Measurements from ENCODE around the gene HOXB3.

HOXB3 gene

DNA sequence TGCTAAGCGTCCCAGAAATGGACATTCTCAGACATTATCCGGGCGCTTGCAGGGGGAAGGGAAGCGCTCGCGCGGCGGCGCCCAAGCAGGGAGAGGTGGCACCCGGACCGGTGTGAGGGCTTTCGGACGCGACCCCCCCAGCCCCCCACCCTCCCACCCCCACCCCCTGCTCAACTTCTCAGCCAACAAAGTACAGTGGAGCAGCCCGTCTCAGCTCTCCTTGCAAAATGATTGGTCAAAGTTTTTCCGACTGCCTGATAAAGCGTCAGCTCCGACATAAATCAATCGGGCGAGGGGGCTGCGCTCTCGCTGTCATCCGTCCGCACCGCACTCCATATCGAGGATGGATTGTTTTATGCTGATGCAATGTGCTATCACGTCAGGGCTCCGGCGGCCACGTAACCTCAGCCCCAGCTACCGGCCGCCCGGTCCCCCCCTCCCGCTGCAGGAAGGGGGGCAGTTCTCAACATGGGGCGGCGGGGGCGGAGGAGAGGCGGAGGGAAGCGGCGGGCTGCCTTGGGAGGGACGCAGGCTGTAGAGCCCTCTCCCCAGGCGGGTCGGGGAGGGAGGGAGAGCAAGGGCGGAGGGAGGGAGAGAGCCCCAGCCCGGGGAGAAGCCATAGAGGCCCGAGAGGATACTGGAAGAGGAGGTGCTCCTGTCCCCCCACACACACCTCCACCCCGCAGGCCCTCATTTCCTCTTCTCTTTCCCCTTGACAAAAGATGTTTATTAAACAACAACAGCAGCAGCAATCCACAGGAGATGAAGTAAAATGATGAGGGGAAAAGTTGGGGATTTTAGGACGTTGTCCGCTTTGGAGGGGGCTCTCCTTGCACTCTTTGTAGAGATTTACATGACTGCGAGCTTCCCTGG, 36.4 kb upstream of the HOXB3 start, which contains the start of gene HOXB9:
Gene HOXB9 (minus strand): TSS at position 114 of the 873 bp plus-strand sequence. CDS start 89 bp downstream, at position 25.
- Histone ChIP-seq H3K4me3 (ENCODE audit: low read depth, low read length) (peak within 1 kb of the TSS; percentile 78), H3K9me3 (ENCODE audit: control insufficient read depth, insufficient read depth, low read depth, low read length) (no peaks in the 10 kb centered on the region), H3K27ac (ENCODE audit: extremely low read depth, low read depth, low read length) (peak within 1 kb of the TSS; percentile 100), H3K4me1 (ENCODE audit: control insufficient read depth, insufficient read depth, low read length) (peaks cover 13% of the 10 kb centered on the region), H3K36me3 (ENCODE audit: control insufficient read depth in 2 of 2, insufficient read depth in 1 of 2, low read length in 2 of 2) (peaks cover 0 to 37% of the 10 kb centered on the region in 2 experiments; a peak in 1 of 3 replicates)
- CTCF ChIA-PET = interaction anchor here (0.5 to 5.0 kb wide), 11 partner anchors 10 to 412 kb away, joined by 3 to 37 read pairs (median 4); no protein-coding TSS in a partner anchor
- POLR2A ChIA-PET = interaction anchor here (0.6 to 4.5 kb wide), 14 partner anchors 10 to 578 kb away, joined by 3 to 38 read pairs (median 5); partner anchors contain the start of genes NFE2L1 and SNX11
- TF ChIP-seq, protein P1, sequence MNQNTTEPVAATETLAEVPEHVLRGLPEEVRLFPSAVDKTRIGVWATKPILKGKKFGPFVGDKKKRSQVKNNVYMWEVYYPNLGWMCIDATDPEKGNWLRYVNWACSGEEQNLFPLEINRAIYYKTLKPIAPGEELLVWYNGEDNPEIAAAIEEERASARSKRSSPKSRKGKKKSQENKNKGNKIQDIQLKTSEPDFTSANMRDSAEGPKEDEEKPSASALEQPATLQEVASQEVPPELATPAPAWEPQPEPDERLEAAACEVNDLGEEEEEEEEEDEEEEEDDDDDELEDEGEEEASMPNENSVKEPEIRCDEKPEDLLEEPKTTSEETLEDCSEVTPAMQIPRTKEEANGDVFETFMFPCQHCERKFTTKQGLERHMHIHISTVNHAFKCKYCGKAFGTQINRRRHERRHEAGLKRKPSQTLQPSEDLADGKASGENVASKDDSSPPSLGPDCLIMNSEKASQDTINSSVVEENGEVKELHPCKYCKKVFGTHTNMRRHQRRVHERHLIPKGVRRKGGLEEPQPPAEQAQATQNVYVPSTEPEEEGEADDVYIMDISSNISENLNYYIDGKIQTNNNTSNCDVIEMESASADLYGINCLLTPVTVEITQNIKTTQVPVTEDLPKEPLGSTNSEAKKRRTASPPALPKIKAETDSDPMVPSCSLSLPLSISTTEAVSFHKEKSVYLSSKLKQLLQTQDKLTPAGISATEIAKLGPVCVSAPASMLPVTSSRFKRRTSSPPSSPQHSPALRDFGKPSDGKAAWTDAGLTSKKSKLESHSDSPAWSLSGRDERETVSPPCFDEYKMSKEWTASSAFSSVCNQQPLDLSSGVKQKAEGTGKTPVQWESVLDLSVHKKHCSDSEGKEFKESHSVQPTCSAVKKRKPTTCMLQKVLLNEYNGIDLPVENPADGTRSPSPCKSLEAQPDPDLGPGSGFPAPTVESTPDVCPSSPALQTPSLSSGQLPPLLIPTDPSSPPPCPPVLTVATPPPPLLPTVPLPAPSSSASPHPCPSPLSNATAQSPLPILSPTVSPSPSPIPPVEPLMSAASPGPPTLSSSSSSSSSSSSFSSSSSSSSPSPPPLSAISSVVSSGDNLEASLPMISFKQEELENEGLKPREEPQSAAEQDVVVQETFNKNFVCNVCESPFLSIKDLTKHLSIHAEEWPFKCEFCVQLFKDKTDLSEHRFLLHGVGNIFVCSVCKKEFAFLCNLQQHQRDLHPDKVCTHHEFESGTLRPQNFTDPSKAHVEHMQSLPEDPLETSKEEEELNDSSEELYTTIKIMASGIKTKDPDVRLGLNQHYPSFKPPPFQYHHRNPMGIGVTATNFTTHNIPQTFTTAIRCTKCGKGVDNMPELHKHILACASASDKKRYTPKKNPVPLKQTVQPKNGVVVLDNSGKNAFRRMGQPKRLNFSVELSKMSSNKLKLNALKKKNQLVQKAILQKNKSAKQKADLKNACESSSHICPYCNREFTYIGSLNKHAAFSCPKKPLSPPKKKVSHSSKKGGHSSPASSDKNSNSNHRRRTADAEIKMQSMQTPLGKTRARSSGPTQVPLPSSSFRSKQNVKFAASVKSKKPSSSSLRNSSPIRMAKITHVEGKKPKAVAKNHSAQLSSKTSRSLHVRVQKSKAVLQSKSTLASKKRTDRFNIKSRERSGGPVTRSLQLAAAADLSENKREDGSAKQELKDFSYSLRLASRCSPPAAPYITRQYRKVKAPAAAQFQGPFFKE (tag by site-specific recombination; IDR thresholded peaks at IDR 0.05; ENCODE audit: borderline replicate concordance) = no peak
- TF ChIP-seq ZNF366 (tag by site-specific recombination; conservative IDR thresholded peaks at IDR 0.05) (peak; percentile 93), ZFP41 (tag by site-specific recombination; IDR thresholded peaks at IDR 0.05; ENCODE audit: borderline replicate concordance) (no peak), ZNF394 (tag by site-specific recombination; IDR thresholded peaks at IDR 0.05; ENCODE audit: borderline replicate concordance) (peak; percentile 77), ZNF560 (tag by site-specific recombination; IDR thresholded peaks at IDR 0.05; ENCODE audit: borderline replicate concordance) (no peak), HOXD13 (CRISPR knock-in tag; IDR thresholded peaks at IDR 0.05; ENCODE audit: borderline replicate concordance) (no peak), ZEB2 (tag by site-specific recombination; IDR thresholded peaks at IDR 0.05) (peak; percentile 100), BCL11B (tag by site-specific recombination; IDR thresholded peaks at IDR 0.05; ENCODE audit: low read depth) (peak; percentile 89), HOXA7 (CRISPR knock-in tag; IDR thresholded peaks at IDR 0.05; ENCODE audit: borderline replicate concordance) (no peak), ZFP69B (tag by site-specific recombination; IDR thresholded peaks at IDR 0.05) (peak; percentile 68; the same call in 1 of the 2 replicates), ZNF707 (tag by site-specific recombination; IDR thresholded peaks at IDR 0.05) (no peak), ZBTB7A (tag by site-specific recombination; IDR thresholded peaks at IDR 0.05; ENCODE audit: low read depth) (peak; percentile 61), ZFHX2 (tag by site-specific recombination; conservative IDR thresholded peaks at IDR 0.05) (peak; percentile 98), MYNN (tag by site-specific recombination; IDR thresholded peaks at IDR 0.05; ENCODE audit: borderline replicate concordance) (no peak), GFI1B (tag by site-specific recombination; IDR thresholded peaks at IDR 0.05) (no peak), ZBTB21 (tag by site-specific recombination; IDR thresholded peaks at IDR 0.05) (peak; percentile 99), ZNF391 (tag by site-specific recombination; IDR thresholded peaks at IDR 0.05; ENCODE audit: borderline replicate concordance, low read depth) (peak; percentile 81; the same call in 1 of the 2 replicates), GLI2 (tag by site-specific recombination; IDR thresholded peaks at IDR 0.05; ENCODE audit: borderline replicate concordance, low read depth) (no peak)
- TF ChIP-seq, protein P2, sequence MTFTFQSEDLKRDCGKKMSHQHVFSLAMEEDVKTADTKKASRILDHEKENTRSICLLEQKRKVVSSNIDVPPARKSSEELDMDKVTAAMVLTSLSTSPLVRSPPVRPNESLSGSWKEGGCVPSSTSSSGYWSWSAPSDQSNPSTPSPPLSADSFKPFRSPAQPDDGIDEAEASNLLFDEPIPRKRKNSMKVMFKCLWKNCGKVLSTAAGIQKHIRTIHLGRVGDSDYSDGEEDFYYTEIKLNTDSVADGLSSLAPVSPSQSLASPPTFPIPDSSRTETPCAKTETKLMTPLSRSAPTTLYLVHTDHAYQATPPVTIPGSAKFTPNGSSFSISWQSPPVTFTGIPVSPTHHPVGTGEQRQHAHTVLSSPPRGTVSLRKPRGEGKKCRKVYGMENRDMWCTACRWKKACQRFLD (tag by site-specific recombination; IDR thresholded peaks at IDR 0.05) = no peak
- TF ChIP-seq, protein P3, sequence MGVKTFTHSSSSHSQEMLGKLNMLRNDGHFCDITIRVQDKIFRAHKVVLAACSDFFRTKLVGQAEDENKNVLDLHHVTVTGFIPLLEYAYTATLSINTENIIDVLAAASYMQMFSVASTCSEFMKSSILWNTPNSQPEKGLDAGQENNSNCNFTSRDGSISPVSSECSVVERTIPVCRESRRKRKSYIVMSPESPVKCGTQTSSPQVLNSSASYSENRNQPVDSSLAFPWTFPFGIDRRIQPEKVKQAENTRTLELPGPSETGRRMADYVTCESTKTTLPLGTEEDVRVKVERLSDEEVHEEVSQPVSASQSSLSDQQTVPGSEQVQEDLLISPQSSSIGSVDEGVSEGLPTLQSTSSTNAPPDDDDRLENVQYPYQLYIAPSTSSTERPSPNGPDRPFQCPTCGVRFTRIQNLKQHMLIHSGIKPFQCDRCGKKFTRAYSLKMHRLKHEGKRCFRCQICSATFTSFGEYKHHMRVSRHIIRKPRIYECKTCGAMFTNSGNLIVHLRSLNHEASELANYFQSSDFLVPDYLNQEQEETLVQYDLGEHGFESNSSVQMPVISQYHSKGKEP (tag by site-specific recombination; IDR thresholded peaks at IDR 0.05) = peak; percentile 87
- TF ChIP-seq, protein P4, sequence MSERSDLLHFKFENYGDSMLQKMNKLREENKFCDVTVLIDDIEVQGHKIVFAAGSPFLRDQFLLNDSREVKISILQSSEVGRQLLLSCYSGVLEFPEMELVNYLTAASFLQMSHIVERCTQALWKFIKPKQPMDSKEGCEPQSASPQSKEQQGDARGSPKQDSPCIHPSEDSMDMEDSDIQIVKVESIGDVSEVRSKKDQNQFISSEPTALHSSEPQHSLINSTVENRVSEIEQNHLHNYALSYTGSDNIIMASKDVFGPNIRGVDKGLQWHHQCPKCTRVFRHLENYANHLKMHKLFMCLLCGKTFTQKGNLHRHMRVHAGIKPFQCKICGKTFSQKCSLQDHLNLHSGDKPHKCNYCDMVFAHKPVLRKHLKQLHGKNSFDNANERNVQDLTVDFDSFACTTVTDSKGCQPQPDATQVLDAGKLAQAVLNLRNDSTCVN (tag by site-specific recombination; optimal IDR thresholded peaks at IDR 0.05) = peak; percentile 15
- TF ChIP-seq, protein P5, sequence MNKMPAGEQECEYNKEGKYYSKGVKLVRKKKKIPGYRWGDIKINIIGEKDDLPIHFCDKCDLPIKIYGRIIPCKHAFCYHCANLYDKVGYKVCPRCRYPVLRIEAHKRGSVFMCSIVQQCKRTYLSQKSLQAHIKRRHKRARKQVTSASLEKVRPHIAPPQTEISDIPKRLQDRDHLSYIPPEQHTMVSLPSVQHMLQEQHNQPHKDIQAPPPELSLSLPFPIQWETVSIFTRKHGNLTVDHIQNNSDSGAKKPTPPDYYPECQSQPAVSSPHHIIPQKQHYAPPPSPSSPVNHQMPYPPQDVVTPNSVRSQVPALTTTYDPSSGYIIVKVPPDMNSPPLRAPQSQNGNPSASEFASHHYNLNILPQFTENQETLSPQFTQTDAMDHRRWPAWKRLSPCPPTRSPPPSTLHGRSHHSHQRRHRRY (tag by site-specific recombination; IDR thresholded peaks at IDR 0.05) = no peak

Data from HEK293 (cell line).